Melanocyte of skin (primary cell): Measurements from ENCODE around the gene NAP1L1. TPM values are rescaled to one million over a fixed set of nuclear protein-coding genes. Genes with fewer than 3 reads are reported as not detected.

Experiments used
- total RNA-seq, 2 donors: library from RNA; depleted of rRNA; stranded (reverse); fragments of >200 nt; gene quantifications; 2 replicates each; pipeline ENCODE4 v1.2.3, GENCODE V29; 2012

The NAP1L1 gene
- 100 to 1,000 TPM in 1 of 2 donors, 10 to 100 TPM in 1; 66.4 to 111 TPM for total RNA-seq

GRCh38 chr12:76083904-76084862 is at the start of gene NAP1L1:
NAP1L1 (minus strand) TSS chr12:76084685; CDS start chr12:76074219, 10,466 bp downstream.

GRCh38 chr12:76031414-76032042 is 53.0 kb downstream of the NAP1L1 start, which contains the start of gene PHLDA1:
PHLDA1 (minus strand) TSS chr12:76031776.

Other genes starting within 250 kb of the NAP1L1 start
- 10 to 100 TPM; 68.5 to 95.6 TPM for gene PHLDA1, start 52.9 kb downstream of the NAP1L1 start, total RNA-seq